ENCODE measurements around the gene BEST3.
"Not testable (repeated sequence)": the region's sequence is repeated elsewhere in the genome, so short reads cannot be mapped to it uniquely, and the experiment has no call there.

The BEST3 gene

GRCh38 chr12:69687390-69687789 is 11.7 kb downstream of the BEST3 start:
- no peak for DNase-seq

GRCh38 chr12:69686731-69687130 is 12.4 kb downstream of the BEST3 start:
- DNase-seq, result no peak

GRCh38 chr12:69685810-69686209 is 13.3 kb downstream of the BEST3 start:
- DNase-seq, result no peak

- no peak for DNase-seq
Measured at GRCh38 chr12:69684466-69684865, 14.6 kb downstream of the BEST3 start.

- no peak for DNase-seq
Measured at GRCh38 chr12:69682110-69682755, 16.9 kb downstream of the BEST3 start.

GRCh38 chr12:69679119-69679518 is 20.0 kb downstream of the BEST3 start:
- no peak for DNase-seq

- DNase-seq, result no peak
Measured at GRCh38 chr12:69676257-69677012, 22.7 kb downstream of the BEST3 start.

- DNase-seq, result no peak
Measured at GRCh38 chr12:69672195-69672594, 26.9 kb downstream of the BEST3 start.

- no peak for DNase-seq
Measured at GRCh38 chr12:69671597-69671996, 27.5 kb downstream of the BEST3 start.

GRCh38 chr12:69666798-69667197 is 32.3 kb downstream of the BEST3 start:
- DNase-seq, result no peak

- DNase-seq, result not testable (repeated sequence)
Measured at GRCh38 chr12:69664930-69665377, 34.1 kb downstream of the BEST3 start.

GRCh38 chr12:69663726-69664125 is 35.4 kb downstream of the BEST3 start:
- no peak for DNase-seq

GRCh38 chr12:69662764-69663163 is 36.3 kb downstream of the BEST3 start:
- no peak for DNase-seq

- no peak for DNase-seq
Measured at GRCh38 chr12:69661386-69661785, 37.7 kb downstream of the BEST3 start.

- no peak for DNase-seq
Measured at GRCh38 chr12:69660164-69660863, 38.8 kb downstream of the BEST3 start.

GRCh38 chr12:69658203-69658602 is 40.9 kb downstream of the BEST3 start:
- no peak for DNase-seq

GRCh38 chr12:69657376-69658137 is 41.5 kb downstream of the BEST3 start:
- DNase-seq, result no peak

- DNase-seq, result no peak
Measured at GRCh38 chr12:69655616-69656340, 43.3 kb downstream of the BEST3 start.

GRCh38 chr12:69653703-69654102 is 45.4 kb downstream of the BEST3 start:
- DNase-seq, result no peak

GRCh38 chr12:69651922-69652321 is 47.2 kb downstream of the BEST3 start:
- no peak for DNase-seq

- DNase-seq, result no peak
Measured at GRCh38 chr12:69649529-69649928, 49.6 kb downstream of the BEST3 start.

GRCh38 chr12:69648476-69648875 is 50.6 kb downstream of the BEST3 start:
- no peak for DNase-seq

Data from CD4-positive, alpha-beta T cell treated with Interferon alpha-2 for 1 hour (primary cell).